Lower leg skin (tissue), 3 donors: ENCODE measurements around the gene OR8B4.

Source experiments
- CTCF ChIP-seq, 3 donors: fragments of 450-650 bp; IDR thresholded peaks; one replicate each; pipeline ENCODE4 v1.5.1; 2016; ENCODE audit warnings: antibody characterized with exemption in 3 of 3, mild to moderate bottlenecking in 3 of 3, moderate library complexity in 2 of 3
- POLR2A ChIP-seq, 2 donors: fragments of 450-650 bp; IDR thresholded peaks; one replicate each; pipeline ENCODE4 v1.6.1; 2016 to 2017; ENCODE audit warnings: antibody characterized with exemption in 2 of 2, mild to moderate bottlenecking in 1 of 2, moderate library complexity in 1 of 2

- no peak for TF ChIP-seq POLR2A (IDR thresholded peaks at IDR 0.05)
- TF ChIP-seq CTCF (IDR thresholded peaks at IDR 0.05), result no peak
These were observed 29.9 kb upstream of the OR8B4 start for GRCh38 chr11:124454552-124454951.
